AG04449 (cell line): Measurements from ENCODE around the gene CHAD.

Experiments
- CTCF ChIA-PET: fragments of 350-600 bp; formaldehyde crosslinking; extraction: SDS; loops from one replicate; lab custom pipeline; 2021; ENCODE audit warnings: antibody characterized with exemption; lab: Yijun Ruan, JAX
- POLR2A ChIA-PET: fragments of 400-600, 350-600 bp; formaldehyde crosslinking; extraction: SDS; loops from one replicate; lab custom pipeline; 2020; ENCODE audit warnings: antibody characterized with exemption, inconsistent platforms; lab: Yijun Ruan, JAX
- DNase-seq: peaks from one replicate; pipeline ENCODE4 v3.0.0-alpha.2; 2010; ENCODE audit warnings: low read depth, low spot score
- H3K4me3 ChIP-seq: 2 replicates; pipeline ENCODE4 v1.5.1; 2011; ENCODE audit warnings: low read depth, mild to moderate bottlenecking, control low read depth, low read length
- CTCF ChIP-seq: IDR thresholded peaks from one replicate; pipeline ENCODE4 v1.5.1; 2011; ENCODE audit warnings: mild to moderate bottlenecking, moderate library complexity, low read length, control low read depth, inconsistent platforms; ENCODE audit not compliant: insufficient read depth; ENCODE audit errors: missing control alignments

Gene CHAD

GRCh38 chr17:50460831-50461526 is 7.7 kb downstream of the CHAD start:
- ChIA-PET POLR2A (no interaction called here), CTCF (interaction anchor here (0.9 to 2.0 kb wide), 2 partner anchors 14 kb away, joined by 3 to 7 read pairs; no protein-coding TSS in a partner anchor)
- TF ChIP-seq CTCF: no peak
- no peak for DNase-seq
- no peak overlapping the region for H3K4me3 ChIP-seq

GRCh38 chr17:50459756-50460155 is 8.9 kb downstream of the CHAD start:
- DNase-seq: no peak
- CTCF ChIA-PET: interaction anchor here (0.8 to 2.5 kb wide), 4 partner anchors 13 to 63 kb away, joined by 3 to 9 read pairs (median 8); partner anchors contain the start of gene LRRC59

GRCh38 chr17:50458701-50459676 is 9.7 kb downstream of the CHAD start:
- TF ChIP-seq CTCF: no peak
- no peak for DNase-seq
- H3K4me3 ChIP-seq: no peak overlapping the region
- CTCF ChIA-PET: interaction anchor here (0.8 to 4.1 kb wide), 7 partner anchors 13 to 90 kb away, joined by 3 to 24 read pairs (median 7); partner anchors contain the start of genes LRRC59 and RSAD1
- POLR2A ChIA-PET: no interaction called here

More at GRCh38 chr17:50459756-50460155, 8.9 kb downstream of the CHAD start:
- H3K4me3 ChIP-seq: no peak overlapping the region
- POLR2A ChIA-PET: no interaction called here
- no peak for TF ChIP-seq CTCF

- POLR2A ChIA-PET: no interaction called here
- CTCF ChIA-PET: interaction anchor here (0.9 to 4.1 kb wide), 5 partner anchors 10 to 91 kb away, joined by 3 to 24 read pairs (median 5); partner anchors contain the start of genes LRRC59 and RSAD1
Observed at GRCh38 chr17:50458270-50458669, 10.4 kb downstream of the CHAD start.

GRCh38 chr17:50457621-50458020 is 11.1 kb downstream of the CHAD start:
- no peak for TF ChIP-seq CTCF
- ChIA-PET POLR2A (no interaction called here), CTCF (interaction anchor here (0.9 to 4.1 kb wide), 4 partner anchors 10 to 61 kb away, joined by 3 to 24 read pairs (median 7); partner anchors contain the start of genes LRRC59 and RSAD1)
- no peak overlapping the region for H3K4me3 ChIP-seq
- DNase-seq: no peak

More at GRCh38 chr17:50458270-50458669, 10.4 kb downstream of the CHAD start:
- no peak for DNase-seq
- TF ChIP-seq CTCF: no peak
- H3K4me3 ChIP-seq: no peak overlapping the region
